Activated T-helper 17 cell treated with anti-CD3 and anti-CD28 coated beads, Interleukin-2, amount 50 U/mL, for 72 hours (primary cell): ENCODE measurements around the gene FAU. TPM values are rescaled to one million over a fixed set of nuclear protein-coding genes. Genes with fewer than 3 reads are reported as not detected.
A peak's percentile ranks its signal among the peaks of the same experiment; 100 is the strongest.

ENCODE experiments used
- ATAC-seq: fragments of 150-1000 bp; cut with Tn5 transposase; replicated peaks from 2 replicates; pipeline ENCODE4 v1.10.0; 2021; ENCODE audit warnings: mild to moderate bottlenecking, moderate library complexity
- H3K27ac Mint-ChIP-seq: one replicate; pipeline ENCODE4 v1.8.0; 2022; ENCODE audit warnings: mixed read lengths
- H3K27me3 Mint-ChIP-seq: one replicate; pipeline ENCODE4 v1.8.0; 2022; ENCODE audit warnings: mixed read lengths
- H3K36me3 Mint-ChIP-seq: one replicate; pipeline ENCODE4 v1.8.0; 2022; ENCODE audit warnings: low read depth, mild to moderate bottlenecking, mixed read lengths
- H3K4me1 Mint-ChIP-seq: one replicate; pipeline ENCODE4 v1.8.0; 2022; ENCODE audit warnings: mixed read lengths
- H3K4me3 Mint-ChIP-seq: one replicate; pipeline ENCODE4 v1.8.0; 2022; ENCODE audit warnings: mild to moderate bottlenecking, mixed read lengths
- H3K9me3 Mint-ChIP-seq: one replicate; pipeline ENCODE4 v1.8.0; 2022; ENCODE audit warnings: mixed read lengths
- total RNA-seq, 2 donors: library from RNA; stranded (reverse); gene quantifications; one replicate each; pipeline ENCODE4 v1.2.3, GENCODE V29; 2022

The FAU gene
- total RNA-seq, 2 donors from 2014 or later, result 929 to 948 TPM

GRCh38 chr11:65090628-65091027 is 31.3 kb downstream of the FAU start:
- H3K27me3 Mint-ChIP-seq, result no peaks in the 10 kb centered on the region
- no peaks in the 10 kb centered on the region for H3K9me3 Mint-ChIP-seq
- no peak overlapping the region for H3K4me3 Mint-ChIP-seq
- H3K27ac Mint-ChIP-seq, result no peak overlapping the region
- peaks cover 9% of the 10 kb centered on the region for H3K4me1 Mint-ChIP-seq
- ATAC-seq, result no peak
- H3K36me3 Mint-ChIP-seq, result peaks cover 34% of the 10 kb centered on the region

GRCh38 chr11:65089621-65090020 is 32.3 kb downstream of the FAU start:
- Mint-ChIP-seq H3K27ac (peak overlapping the region; percentile 33), H3K36me3 (peaks cover 43% of the 10 kb centered on the region), H3K9me3 (no peaks in the 10 kb centered on the region), H3K4me1 (peaks cover 11% of the 10 kb centered on the region), H3K4me3 (no peak overlapping the region), H3K27me3 (no peaks in the 10 kb centered on the region)
- no peak for ATAC-seq

- H3K4me1 Mint-ChIP-seq, result peaks cover 25% of the 10 kb centered on the region
- H3K27ac Mint-ChIP-seq, result no peak overlapping the region
- no peak overlapping the region for H3K4me3 Mint-ChIP-seq
- no peaks in the 10 kb centered on the region for H3K27me3 Mint-ChIP-seq
- no peaks in the 10 kb centered on the region for H3K9me3 Mint-ChIP-seq
- no peak for ATAC-seq
- H3K36me3 Mint-ChIP-seq, result peaks cover 61% of the 10 kb centered on the region
Observed at GRCh38 chr11:65087827-65088226, 34.1 kb downstream of the FAU start.

- H3K27ac Mint-ChIP-seq, result no peak overlapping the region
- H3K4me1 Mint-ChIP-seq, result peaks cover 28% of the 10 kb centered on the region
- ATAC-seq, result no peak
- H3K9me3 Mint-ChIP-seq, result no peaks in the 10 kb centered on the region
- no peak overlapping the region for H3K4me3 Mint-ChIP-seq
- H3K36me3 Mint-ChIP-seq, result peaks cover 67% of the 10 kb centered on the region
- no peaks in the 10 kb centered on the region for H3K27me3 Mint-ChIP-seq
Observed at GRCh38 chr11:65087216-65087615, 34.7 kb downstream of the FAU start.

GRCh38 chr11:65086809-65087208 is 35.1 kb downstream of the FAU start:
- H3K36me3 Mint-ChIP-seq, result peaks cover 70% of the 10 kb centered on the region
- H3K4me1 Mint-ChIP-seq, result peaks cover 28% of the 10 kb centered on the region
- ATAC-seq, result no peak
- H3K9me3 Mint-ChIP-seq, result no peaks in the 10 kb centered on the region
- H3K27me3 Mint-ChIP-seq, result no peaks in the 10 kb centered on the region
- H3K4me3 Mint-ChIP-seq, result no peak overlapping the region
- no peak overlapping the region for H3K27ac Mint-ChIP-seq

DNA sequence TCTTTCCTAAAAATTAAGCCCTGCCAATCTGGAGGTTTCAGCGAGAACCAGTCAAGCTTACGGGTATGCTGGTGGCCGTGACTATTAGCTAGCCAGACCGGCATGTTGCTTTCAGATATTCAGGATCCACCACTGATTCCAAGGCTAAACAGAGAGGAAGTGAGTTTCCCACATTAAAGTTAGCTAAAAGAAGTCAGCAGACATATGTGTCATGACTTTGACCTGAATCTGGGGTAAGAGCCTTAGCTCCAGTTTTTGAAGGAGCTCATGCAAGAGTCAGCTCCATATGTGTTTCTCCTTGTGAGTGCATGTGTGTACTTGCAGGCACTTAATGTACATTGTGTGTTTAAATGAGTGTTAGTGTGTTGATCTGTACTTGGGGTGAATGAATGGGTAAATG is 36.5 kb downstream of the FAU start:
- Mint-ChIP-seq H3K27me3 (no peaks in the 10 kb centered on the region), H3K27ac (peak overlapping the region; percentile 98), H3K36me3 (peaks cover 84% of the 10 kb centered on the region), H3K4me1 (peaks cover 33% of the 10 kb centered on the region), H3K4me3 (peak overlapping the region; percentile 98), H3K9me3 (no peaks in the 10 kb centered on the region)
- no peak for ATAC-seq

DNA sequence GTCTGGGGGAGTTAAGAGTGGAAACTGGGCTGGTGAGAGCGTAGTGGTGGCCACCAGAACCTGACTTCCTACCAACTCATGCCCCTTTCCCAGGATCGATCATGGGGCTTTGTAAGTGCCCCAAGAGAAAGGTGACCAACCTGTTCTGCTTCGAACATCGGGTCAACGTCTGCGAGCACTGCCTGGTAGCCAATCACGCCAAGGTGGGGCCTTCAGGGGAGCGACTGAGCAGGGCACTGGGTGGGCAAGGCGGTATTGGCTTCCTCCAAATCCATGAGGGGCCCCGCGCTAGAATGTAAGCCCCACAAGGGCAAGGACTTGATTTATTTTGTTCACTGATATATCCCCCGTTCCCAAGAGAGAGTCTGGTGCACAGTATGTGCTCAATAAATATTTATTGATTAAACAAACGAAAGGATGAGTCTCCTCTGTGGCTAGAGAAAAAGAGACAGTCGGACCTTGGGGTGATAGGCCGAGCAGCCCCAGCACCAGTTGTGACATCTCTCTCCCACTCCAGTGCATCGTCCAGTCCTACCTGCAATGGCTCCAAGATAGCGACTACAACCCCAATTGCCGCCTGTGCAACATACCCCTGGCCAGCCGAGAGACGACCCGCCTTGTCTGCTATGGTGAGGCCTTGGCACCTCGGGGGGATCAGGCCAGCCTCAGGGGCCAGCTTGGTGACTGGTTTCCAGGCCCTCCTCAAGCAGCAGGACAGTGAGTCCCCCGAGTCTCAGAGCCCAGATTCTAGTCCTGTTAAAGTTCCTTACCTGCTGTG is 37.1 kb downstream of the FAU start:
- Mint-ChIP-seq H3K4me3 (peak overlapping the region; percentile 98), H3K27me3 (no peaks in the 10 kb centered on the region), H3K36me3 (peaks cover 90% of the 10 kb centered on the region), H3K27ac (peak overlapping the region; percentile 98), H3K9me3 (no peaks in the 10 kb centered on the region), H3K4me1 (peaks cover 33% of the 10 kb centered on the region)
- no peak for ATAC-seq

DNA sequence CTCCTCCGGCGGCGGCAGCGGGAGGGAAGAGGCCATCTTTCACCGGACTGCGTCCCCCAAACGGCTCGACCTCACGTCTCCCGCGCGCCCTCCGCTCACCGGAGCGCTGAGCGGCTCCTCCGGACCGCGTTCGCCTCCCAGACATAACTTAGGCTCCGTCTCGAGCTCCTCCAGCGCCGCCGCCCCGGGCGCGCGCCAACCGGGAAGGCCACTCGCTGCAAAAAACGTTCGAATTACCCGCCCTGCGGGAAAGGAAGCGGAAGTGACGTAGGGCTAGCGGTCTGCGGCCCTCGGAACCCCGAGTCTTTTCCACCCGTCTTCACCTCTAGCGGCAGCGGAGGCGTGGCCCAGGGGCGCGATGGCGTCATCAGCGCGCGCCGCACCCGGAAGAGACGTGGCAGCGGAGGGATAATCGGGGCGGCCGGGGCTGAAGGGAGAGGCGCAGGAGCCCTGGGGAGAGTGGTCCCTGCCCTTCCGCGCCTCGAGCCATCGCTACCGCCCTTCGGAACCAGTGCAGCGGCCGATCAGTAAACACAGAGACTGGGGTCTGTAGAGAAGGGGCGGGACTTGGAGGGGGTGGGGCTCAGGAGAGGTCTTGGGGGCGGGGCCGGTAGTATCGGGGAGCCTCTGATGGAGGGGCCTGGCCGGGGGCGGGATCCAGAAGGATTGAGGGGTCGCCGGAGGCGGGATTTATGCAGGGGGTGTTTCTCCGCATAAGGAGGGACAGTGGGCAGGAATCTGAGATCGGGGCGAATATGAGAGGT is 37.9 kb downstream of the FAU start, which contains the start of the genes CDCA5 and ZFPL1:
TSS of gene CDCA5 (minus strand) at position 207 of the 764 bp plus-strand sequence. CDS start at position 145, 62 bp downstream.
TSS of gene ZFPL1 (plus strand) at position 389 of the 764 bp plus-strand sequence. CDS start 477 bp downstream, outside the sequence.
- peak; percentile 94 for ATAC-seq
- peak within 1 kb of the TSS; percentile 98 for H3K4me3 Mint-ChIP-seq
- H3K27ac Mint-ChIP-seq, result peak within 1 kb of the TSS; percentile 98
- H3K4me1 Mint-ChIP-seq, result peaks cover 33% of the 10 kb centered on the region
- peaks cover 91% of the 10 kb centered on the region for H3K36me3 Mint-ChIP-seq
- H3K9me3 Mint-ChIP-seq, result no peaks in the 10 kb centered on the region
- no peaks in the 10 kb centered on the region for H3K27me3 Mint-ChIP-seq

DNA sequence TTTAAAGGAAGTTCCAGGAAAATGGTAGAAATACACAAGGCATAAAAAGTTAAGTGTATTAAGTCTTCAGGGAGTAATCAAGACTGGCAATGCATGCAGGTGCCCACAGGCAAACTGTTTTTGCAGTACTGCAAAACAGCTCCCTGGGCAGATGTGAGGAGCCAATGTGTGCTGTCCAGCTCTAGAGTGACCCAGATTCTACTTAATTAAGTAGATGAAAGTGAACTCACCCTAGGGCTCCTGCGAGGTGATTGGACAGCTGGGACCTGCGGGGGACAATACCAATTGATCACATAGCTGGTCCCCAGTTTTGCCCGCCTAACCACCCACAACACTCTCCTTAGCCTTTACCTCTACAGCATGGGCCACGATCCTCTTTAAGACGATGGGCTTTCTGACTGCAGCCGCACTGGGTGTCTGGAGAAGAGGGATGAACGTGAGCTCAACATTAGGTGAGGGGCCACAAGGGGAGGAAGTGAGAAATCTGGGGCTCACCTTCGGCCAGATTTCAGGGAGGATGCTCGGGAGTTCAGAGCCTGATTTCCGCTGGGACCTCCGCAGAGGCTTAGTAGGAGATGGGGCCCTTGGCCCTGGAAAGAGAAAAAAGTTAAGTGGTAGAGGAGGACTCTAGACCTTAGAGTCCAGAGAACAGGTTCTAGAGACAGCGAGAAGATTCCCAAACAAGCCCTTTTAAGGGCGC is 38.6 kb downstream of the FAU start:
- Mint-ChIP-seq H3K9me3 (no peaks in the 10 kb centered on the region), H3K4me1 (peaks cover 35% of the 10 kb centered on the region), H3K4me3 (peak overlapping the region; percentile 98), H3K36me3 (peaks cover 91% of the 10 kb centered on the region), H3K27ac (peak overlapping the region; percentile 98), H3K27me3 (no peaks in the 10 kb centered on the region)
- ATAC-seq, result peak; percentile 3

DNA sequence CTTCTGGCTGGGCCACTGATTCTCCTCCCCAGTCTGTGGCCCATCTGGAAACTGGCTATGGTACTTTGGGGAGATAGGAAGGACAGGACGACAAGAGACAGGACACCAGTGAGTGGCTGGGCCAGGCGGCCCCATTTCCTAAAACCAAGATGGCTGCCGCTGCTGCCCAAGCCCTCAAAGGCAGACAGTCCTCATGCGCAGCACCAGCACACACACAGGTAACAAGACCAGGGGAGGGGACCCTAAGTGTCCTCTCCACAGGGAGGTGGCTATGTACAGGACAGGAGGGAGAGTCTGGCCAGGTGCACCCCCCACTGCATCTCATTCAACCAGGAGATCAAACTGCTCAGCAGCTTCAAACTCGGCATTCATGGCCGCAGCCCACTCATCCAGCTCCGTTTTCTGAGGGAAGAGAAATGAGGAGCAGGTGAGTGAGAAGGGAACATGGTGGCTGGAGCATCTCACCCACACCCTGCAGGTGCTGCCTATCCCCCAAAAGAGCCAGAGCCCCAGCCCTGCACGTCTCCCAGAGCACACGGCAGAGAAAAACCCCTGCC is 43.1 kb downstream of the FAU start:
- Mint-ChIP-seq H3K36me3 (peaks cover 79% of the 10 kb centered on the region), H3K27me3 (no peaks in the 10 kb centered on the region), H3K4me3 (peak overlapping the region; percentile 38), H3K4me1 (peaks cover 27% of the 10 kb centered on the region), H3K27ac (peak overlapping the region; percentile 87), H3K9me3 (no peaks in the 10 kb centered on the region)
- ATAC-seq, result no peak

DNA sequence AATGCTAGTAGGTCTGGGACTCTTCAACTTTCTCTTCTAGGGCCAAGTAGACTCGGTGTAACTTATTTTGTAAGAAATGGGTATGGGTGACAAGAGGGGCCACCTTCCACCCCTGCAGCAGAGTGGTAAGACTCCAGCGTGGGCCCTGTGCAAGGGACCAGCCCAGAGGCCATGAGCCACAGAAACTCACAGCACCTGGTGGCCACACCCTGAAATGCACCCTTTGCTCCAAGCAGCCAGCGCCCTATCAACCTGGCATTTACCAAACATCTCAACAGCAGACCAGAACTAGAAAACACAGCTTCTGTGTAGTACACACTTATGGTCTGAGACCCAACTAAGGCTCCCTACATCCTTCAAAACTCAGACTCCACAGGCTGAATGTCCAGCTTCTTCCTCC is 43.8 kb downstream of the FAU start:
- no peaks in the 10 kb centered on the region for H3K27me3 Mint-ChIP-seq
- no peaks in the 10 kb centered on the region for H3K9me3 Mint-ChIP-seq
- H3K4me3 Mint-ChIP-seq, result peak overlapping the region; percentile 38
- H3K27ac Mint-ChIP-seq, result peak overlapping the region; percentile 87
- H3K36me3 Mint-ChIP-seq, result peaks cover 72% of the 10 kb centered on the region
- ATAC-seq, result peak; percentile 90
- peaks cover 24% of the 10 kb centered on the region for H3K4me1 Mint-ChIP-seq

DNA sequence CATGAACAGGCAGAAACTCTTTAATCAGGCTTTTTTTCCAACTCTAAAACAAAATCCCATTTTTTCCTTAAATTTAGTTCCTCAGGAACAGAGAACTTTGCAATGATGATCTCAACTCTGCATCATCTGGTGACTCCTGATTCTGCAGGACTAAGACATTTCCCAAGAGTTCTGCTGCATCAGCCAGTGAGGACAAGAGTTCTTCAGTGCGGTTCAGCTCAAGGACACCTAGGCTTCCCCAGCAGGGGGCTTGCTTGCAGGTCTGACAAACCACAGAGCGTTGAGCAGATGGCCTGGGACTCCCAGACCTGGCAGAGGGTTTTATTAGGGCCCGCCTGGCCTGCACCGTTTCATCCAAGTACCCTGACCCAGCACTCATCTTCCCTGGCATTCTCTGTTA is 44.5 kb downstream of the FAU start:
- Mint-ChIP-seq H3K27ac (no peak overlapping the region), H3K4me1 (peaks cover 18% of the 10 kb centered on the region), H3K9me3 (no peaks in the 10 kb centered on the region), H3K27me3 (no peaks in the 10 kb centered on the region), H3K4me3 (no peak overlapping the region), H3K36me3 (peaks cover 65% of the 10 kb centered on the region)
- ATAC-seq, result no peak

GRCh38 chr11:65072631-65072966 is 49.3 kb downstream of the FAU start:
- peaks cover 17% of the 10 kb centered on the region for H3K36me3 Mint-ChIP-seq
- no peaks in the 10 kb centered on the region for H3K27me3 Mint-ChIP-seq
- H3K4me1 Mint-ChIP-seq, result no peaks in the 10 kb centered on the region
- ATAC-seq, result no peak
- no peak overlapping the region for H3K27ac Mint-ChIP-seq
- no peak overlapping the region for H3K4me3 Mint-ChIP-seq
- H3K9me3 Mint-ChIP-seq, result no peaks in the 10 kb centered on the region

DNA sequence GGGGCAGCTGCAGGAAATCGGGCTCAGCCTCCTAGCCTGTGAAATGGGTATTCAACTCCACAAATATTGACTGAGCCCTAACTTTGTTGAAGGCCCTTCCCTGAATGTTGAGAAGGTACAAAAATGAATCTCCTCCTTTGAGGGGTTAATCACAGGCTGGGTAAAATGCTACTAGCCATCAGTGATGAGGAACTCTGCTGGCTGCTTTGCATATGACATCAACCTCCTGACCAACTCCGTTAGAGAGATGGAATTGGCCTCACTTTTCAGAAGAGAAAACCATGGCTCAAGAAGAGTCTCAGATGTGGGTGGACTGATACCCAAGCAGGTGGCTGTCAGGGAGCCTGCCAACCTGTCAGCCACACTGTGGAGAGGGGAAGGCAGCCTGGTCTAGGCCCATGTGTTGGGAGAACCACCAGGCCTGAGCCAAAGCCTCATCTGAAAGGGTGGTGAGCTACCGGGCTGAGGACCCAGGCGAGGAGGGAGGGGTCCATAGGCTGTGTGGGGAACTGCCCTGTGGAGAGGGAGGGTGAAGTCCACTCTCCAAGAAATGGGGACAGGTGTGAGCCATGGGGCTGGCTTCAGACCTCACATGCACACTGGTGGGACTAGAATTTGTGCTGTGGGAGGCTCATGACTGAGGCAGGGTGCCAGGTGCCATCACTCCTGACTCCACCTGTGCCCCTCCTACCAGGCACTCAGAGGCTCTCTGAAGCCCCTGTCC is 49.9 kb downstream of the FAU start:
- H3K27me3 Mint-ChIP-seq, result no peaks in the 10 kb centered on the region
- ATAC-seq, result no peak
- no peaks in the 10 kb centered on the region for H3K9me3 Mint-ChIP-seq
- peaks cover 12% of the 10 kb centered on the region for H3K36me3 Mint-ChIP-seq
- no peaks in the 10 kb centered on the region for H3K4me1 Mint-ChIP-seq
- H3K27ac Mint-ChIP-seq, result no peak overlapping the region
- no peak overlapping the region for H3K4me3 Mint-ChIP-seq
